HCT116 (cell line): Measurements from ENCODE around the gene OR10G3. TPM values are rescaled to one million over a fixed set of nuclear protein-coding genes. Genes with fewer than 3 reads are reported as not detected.
A peak's percentile ranks its signal among the peaks of the same experiment; 100 is the strongest.

Experiments used
- ATAC-seq: fragments of 200-7000 bp; cut with Tn5 transposase; 2 replicates; pipeline ENCODE4 v1.9.1; 2020; ENCODE audit warnings: mild to moderate bottlenecking, moderate library complexity
- BruUV-seq: library from RNA; stranded (reverse); fragments of 400-500 nt; replicated peaks from 2 replicates; lab custom pipeline; 2021; lab: Mats Ljungman, UMichigan
- CTCF ChIA-PET: fragments of 300-600 bp; sonication (Branson Sonifier 250); formaldehyde crosslinking; loops from one replicate; lab custom pipeline; 2021; ENCODE audit warnings: antibody characterized with exemption; lab: Charles Lee
- POLR2A ChIA-PET: fragments of 300-600, 350-600 bp; sonication (Branson Sonifier 250); formaldehyde crosslinking; loops from one replicate; lab custom pipeline; 2021; ENCODE audit warnings: antibody characterized with exemption; lab: Charles Lee
- RAD21 ChIA-PET, 2 experiments: fragments of 300-600 bp; sonication (Branson Sonifier 250); formaldehyde crosslinking; loops; one replicate each; lab custom pipeline; 2023; ENCODE audit warnings: low total read pairs in 2 of 2; ENCODE audit not compliant: uncharacterized antibody in 2 of 2, unreplicated experiment in 2 of 2, low non-redundant PET in 1 of 2; lab: Charles Lee
- DNase-seq: peaks from one replicate; pipeline ENCODE4 v3.0.0-alpha.2; 2010; ENCODE audit warnings: low read depth, low spot score
- H2AFZ ChIP-seq: fragments of 200-600 bp; shearing (Covaris generic), sonication (generic); 2 replicates; pipeline ENCODE4 v1.6.1; 2017; ENCODE audit warnings: low read depth, mixed run types, mixed read lengths, antibody characterized with exemption, low read length; ENCODE audit not compliant: poor library complexity, severe bottlenecking
- H3K27ac ChIP-seq: 2 replicates; pipeline ENCODE4 v1.5.1; 2012; ENCODE audit warnings: low read depth, low read length
- H3K27me3 ChIP-seq: fragments of 200-600 bp; sonication (generic); 2 replicates; pipeline ENCODE4 v1.6.1; 2016; ENCODE audit warnings: mixed run types, low read length, mixed read lengths; ENCODE audit not compliant: insufficient read depth
- H3K36me3 ChIP-seq, 2 experiments: fragments of 200-500 bp in 1 of 2; fragments of 200-600 bp in 1 of 2; sonication (Bioruptor generic) in 1 of 2; sonication (generic) in 1 of 2; 2 replicates each; pipeline versions ENCODE4 v1.5.1 to v1.6.1; 2014 to 2016; ENCODE audit warnings: low read length in 2 of 2, inconsistent platforms in 1 of 2, mixed read lengths in 1 of 2, mixed run types in 1 of 2; ENCODE audit not compliant: insufficient read depth in 2 of 2, control insufficient read depth in 1 of 2
- H3K4me1 ChIP-seq, 2 experiments: fragments of 200-600 bp in 1 of 2; sonication (generic) in 1 of 2; 2 replicates each; pipeline versions ENCODE4 v1.5.1 to v1.6.1; 2012 to 2017; ENCODE audit warnings: low read length in 2 of 2, inconsistent platforms in 1 of 2, mild to moderate bottlenecking in 1 of 2, mixed read lengths in 1 of 2, mixed run types in 1 of 2, moderate library complexity in 1 of 2; ENCODE audit not compliant: insufficient read depth in 2 of 2, control insufficient read depth in 1 of 2
- H3K4me2 ChIP-seq: fragments of 200-600 bp; sonication (generic); 2 replicates; pipeline ENCODE4 v1.6.1; 2017; ENCODE audit warnings: mixed run types, low read length, mixed read lengths
- H3K4me3 ChIP-seq, 2 experiments: fragments of 200-600 bp in 1 of 2; sonication (generic) in 1 of 2; replicated peaks in 1 of 2; 2 replicates each; pipeline ENCODE4 v1.5.1; 2011 to 2016; ENCODE audit warnings: low read length in 2 of 2, control low read depth in 1 of 2, low read depth in 1 of 2, mild to moderate bottlenecking in 1 of 2, mixed read lengths in 1 of 2, mixed run types in 1 of 2
- H3K79me2 ChIP-seq: fragments of 200-600 bp; sonication (generic); 2 replicates; pipeline ENCODE4 v1.6.1; 2017; ENCODE audit warnings: mild to moderate bottlenecking, mixed run types, low read length, moderate library complexity, mixed read lengths; ENCODE audit not compliant: insufficient read depth
- H3K9ac ChIP-seq: fragments of 200-600 bp; sonication (generic); 2 replicates; pipeline ENCODE4 v1.6.1; 2016; ENCODE audit warnings: low read length, mixed read lengths
- H3K9me2 ChIP-seq: fragments of 200-600 bp; sonication (generic), shearing (Covaris generic); 2 replicates; pipeline ENCODE4 v1.6.1; 2017; ENCODE audit warnings: mixed run types, mild to moderate bottlenecking, moderate library complexity; ENCODE audit not compliant: insufficient read depth
- H3K9me3 ChIP-seq, 2 experiments: fragments of 200-500 bp in 1 of 2; fragments of 200-600 bp in 1 of 2; sonication (Bioruptor generic) in 1 of 2; sonication (generic) in 1 of 2; 2 replicates each; pipeline ENCODE4 v1.6.1; 2014 to 2017; ENCODE audit warnings: low read length in 2 of 2, mixed read lengths in 2 of 2, inconsistent platforms in 1 of 2, low read depth in 1 of 2, mild to moderate bottlenecking in 1 of 2, mixed run types in 1 of 2, moderate library complexity in 1 of 2; ENCODE audit not compliant: control insufficient read depth in 1 of 2, insufficient read depth in 1 of 2
- H4K20me1 ChIP-seq: fragments of 200-600 bp; sonication (generic), shearing (Covaris generic); 2 replicates; pipeline ENCODE4 v1.6.1; 2017; ENCODE audit warnings: mixed run types, mild to moderate bottlenecking, moderate library complexity; ENCODE audit not compliant: insufficient read depth
- ATF3 ChIP-seq: IDR thresholded peaks from 2 replicates; pipeline ENCODE4 v1.6.1; 2012
- CEBPB ChIP-seq: IDR thresholded peaks from 2 replicates; pipeline ENCODE4 v1.6.1; 2012; ENCODE audit warnings: low read depth
- POLR2A ChIP-seq: IDR thresholded peaks from 2 replicates; pipeline ENCODE4 v1.7.0; 2011; ENCODE audit warnings: borderline replicate concordance; ENCODE audit not compliant: insufficient read depth, insufficient read length; ENCODE audit errors: extremely low read depth
- POLR2AphosphoS5 ChIP-seq: IDR thresholded peaks from 2 replicates; pipeline ENCODE4 v1.6.1; 2011; ENCODE audit warnings: mild to moderate bottlenecking, low read depth, low read length, moderate library complexity
- RAD21 ChIP-seq: IDR thresholded peaks from 2 replicates; pipeline ENCODE4 v1.6.1; 2012; ENCODE audit warnings: low read depth, mild to moderate bottlenecking
- SIN3A ChIP-seq: IDR thresholded peaks from 2 replicates; pipeline ENCODE4 v1.6.1; 2012; ENCODE audit warnings: low read depth
- SRF ChIP-seq: IDR thresholded peaks from 2 replicates; pipeline ENCODE4 v1.6.1; 2012; ENCODE audit warnings: low read depth
- YY1 ChIP-seq: IDR thresholded peaks from 2 replicates; pipeline ENCODE4 v1.6.1; 2011; ENCODE audit warnings: low read length, low read depth, moderate library complexity, mild to moderate bottlenecking; ENCODE audit not compliant: insufficient replicate concordance; ENCODE audit errors: extremely low read depth
- intact Hi-C: fragments of 100-400 bp; cut with micrococcal nuclease; formaldehyde crosslinking; loops from 2 replicates; pipeline ENCODE4 v1.10.0; 2022
- total RNA-seq: library from RNA; stranded (reverse); gene quantifications from one replicate; pipeline ENCODE4 v1.2.1, GENCODE V29; 2021; ENCODE audit not compliant: unreplicated experiment
- TF ChIP-seq, protein P1 (sequence below), 3 experiments: fragments of 200-600 bp in 1 of 3; sonication (generic) in 1 of 3; IDR thresholded peaks in 2 of 3; conservative IDR thresholded peaks in 1 of 3; 2 replicates each; pipeline ENCODE4 v1.5.1; 2012 to 2017; ENCODE audit warnings: low read depth in 2 of 3, low read length in 2 of 3, antibody characterized with exemption in 1 of 3, borderline replicate concordance in 1 of 3, control low read depth in 1 of 3, mild to moderate bottlenecking in 1 of 3, mixed read lengths in 1 of 3, mixed run types in 1 of 3, moderate library complexity in 1 of 3; ENCODE audit not compliant: insufficient read depth in 1 of 3
- TF ChIP-seq, protein P2 (sequence below): IDR thresholded peaks from 2 replicates; pipeline ENCODE4 v1.6.1; 2011; ENCODE audit warnings: mild to moderate bottlenecking, low read length, moderate library complexity; ENCODE audit not compliant: insufficient replicate concordance; ENCODE audit errors: extremely low read depth

Gene OR10G3
- total RNA-seq, 1 experiment from 2014 or later, result not detected

GRCh38 chr14:21558703-21559170 is 21.1 kb downstream of the OR10G3 start:
- no peak overlapping the region for H2AFZ ChIP-seq
- CTCF ChIA-PET, result interaction anchor here (0.7 to 3.8 kb wide), 2 partner anchors 60 to 707 kb away, joined by 4 to 36 read pairs; no protein-coding TSS in a partner anchor

GRCh38 chr14:21557084-21557901 is 22.6 kb downstream of the OR10G3 start:
- TF ChIP-seq, protein P1, sequence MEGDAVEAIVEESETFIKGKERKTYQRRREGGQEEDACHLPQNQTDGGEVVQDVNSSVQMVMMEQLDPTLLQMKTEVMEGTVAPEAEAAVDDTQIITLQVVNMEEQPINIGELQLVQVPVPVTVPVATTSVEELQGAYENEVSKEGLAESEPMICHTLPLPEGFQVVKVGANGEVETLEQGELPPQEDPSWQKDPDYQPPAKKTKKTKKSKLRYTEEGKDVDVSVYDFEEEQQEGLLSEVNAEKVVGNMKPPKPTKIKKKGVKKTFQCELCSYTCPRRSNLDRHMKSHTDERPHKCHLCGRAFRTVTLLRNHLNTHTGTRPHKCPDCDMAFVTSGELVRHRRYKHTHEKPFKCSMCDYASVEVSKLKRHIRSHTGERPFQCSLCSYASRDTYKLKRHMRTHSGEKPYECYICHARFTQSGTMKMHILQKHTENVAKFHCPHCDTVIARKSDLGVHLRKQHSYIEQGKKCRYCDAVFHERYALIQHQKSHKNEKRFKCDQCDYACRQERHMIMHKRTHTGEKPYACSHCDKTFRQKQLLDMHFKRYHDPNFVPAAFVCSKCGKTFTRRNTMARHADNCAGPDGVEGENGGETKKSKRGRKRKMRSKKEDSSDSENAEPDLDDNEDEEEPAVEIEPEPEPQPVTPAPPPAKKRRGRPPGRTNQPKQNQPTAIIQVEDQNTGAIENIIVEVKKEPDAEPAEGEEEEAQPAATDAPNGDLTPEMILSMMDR (IDR thresholded peaks at IDR 0.05 in 2 of 3, conservative IDR thresholded peaks at IDR 0.05 in 1 of 3; ENCODE audit: borderline replicate concordance in 1 of 3, insufficient read depth in 1 of 3, low read depth in 2 of 3, low read length in 2 of 3), result peak; percentile 56 to 90 (median 74); a peak in 5 of 6 replicates
- TF ChIP-seq POLR2AphosphoS5 (no peak), POLR2A (no peak), SIN3A (no peak), YY1 (no peak), CEBPB (no peak), ATF3 (no peak), RAD21 (peak; percentile 77)
- TF ChIP-seq, protein P2, sequence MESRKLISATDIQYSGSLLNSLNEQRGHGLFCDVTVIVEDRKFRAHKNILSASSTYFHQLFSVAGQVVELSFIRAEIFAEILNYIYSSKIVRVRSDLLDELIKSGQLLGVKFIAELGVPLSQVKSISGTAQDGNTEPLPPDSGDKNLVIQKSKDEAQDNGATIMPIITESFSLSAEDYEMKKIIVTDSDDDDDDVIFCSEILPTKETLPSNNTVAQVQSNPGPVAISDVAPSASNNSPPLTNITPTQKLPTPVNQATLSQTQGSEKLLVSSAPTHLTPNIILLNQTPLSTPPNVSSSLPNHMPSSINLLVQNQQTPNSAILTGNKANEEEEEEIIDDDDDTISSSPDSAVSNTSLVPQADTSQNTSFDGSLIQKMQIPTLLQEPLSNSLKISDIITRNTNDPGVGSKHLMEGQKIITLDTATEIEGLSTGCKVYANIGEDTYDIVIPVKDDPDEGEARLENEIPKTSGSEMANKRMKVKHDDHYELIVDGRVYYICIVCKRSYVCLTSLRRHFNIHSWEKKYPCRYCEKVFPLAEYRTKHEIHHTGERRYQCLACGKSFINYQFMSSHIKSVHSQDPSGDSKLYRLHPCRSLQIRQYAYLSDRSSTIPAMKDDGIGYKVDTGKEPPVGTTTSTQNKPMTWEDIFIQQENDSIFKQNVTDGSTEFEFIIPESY, result no peak
- RAD21 ChIA-PET, result no interaction called here

More at GRCh38 chr14:21558703-21559170, 21.1 kb downstream of the OR10G3 start:
- H3K4me3 ChIP-seq, result no peak overlapping the region
- RAD21 ChIA-PET, result interaction anchor here in 1 of 2 experiments (0.7 kb wide), 1 partner anchor 291 kb away, joined by 5 read pairs; no protein-coding TSS in a partner anchor
- no TSS peak for BruUV-seq
- no peaks in the 10 kb centered on the region for H3K79me2 ChIP-seq
- no peaks in the 10 kb centered on the region for H3K9me2 ChIP-seq
- DNase-seq, result no peak
- H3K9ac ChIP-seq, result no peak overlapping the region
- no peak overlapping the region for H3K27ac ChIP-seq
- intact Hi-C loops, result loop anchor here (10.0 kb wide), 1 partner anchor 544 kb away; no protein-coding TSS in a partner anchor
- H3K36me3 ChIP-seq, result no peaks in the 10 kb centered on the region
- no peaks in the 10 kb centered on the region for H3K27me3 ChIP-seq
- TF ChIP-seq SRF, result no peak
- POLR2A ChIA-PET, result no interaction called here
- no peak for ATAC-seq
- no peak overlapping the region for H3K4me2 ChIP-seq
- peaks cover 5 to 9% of the 10 kb centered on the region in 2 experiments; a peak in 3 of 4 replicates for H3K4me1 ChIP-seq
- H4K20me1 ChIP-seq, result no peaks in the 10 kb centered on the region
- no peaks in the 10 kb centered on the region for H3K9me3 ChIP-seq

More at GRCh38 chr14:21557084-21557901, 22.6 kb downstream of the OR10G3 start:
- Histone ChIP-seq H3K36me3 (no peaks in the 10 kb centered on the region), H3K4me3 (peak overlapping the region; percentile 10 to 47), H3K27me3 (no peaks in the 10 kb centered on the region), H3K9me3 (no peaks in the 10 kb centered on the region), H3K79me2 (no peaks in the 10 kb centered on the region), H3K9me2 (no peaks in the 10 kb centered on the region), H3K27ac (no peak overlapping the region), H2AFZ (peak overlapping the region; percentile 99), H3K9ac (no peak overlapping the region), H3K4me2 (peak overlapping the region; percentile 71), H4K20me1 (no peaks in the 10 kb centered on the region), H3K4me1 (peaks cover 5 to 9% of the 10 kb centered on the region in 2 experiments; a peak in 3 of 4 replicates)
- CTCF ChIA-PET, result interaction anchor here (0.6 to 3.8 kb wide), 6 partner anchors 11 to 543 kb away, joined by 3 to 36 read pairs (median 4); partner anchors contain the start of gene METTL3
- ATAC-seq (peak; percentile 87), DNase-seq (peak; percentile 83)
- intact Hi-C loops, result loop anchor here (1.0 to 10.0 kb wide), 2 partner anchors 59 to 542 kb away; no protein-coding TSS in a partner anchor
- POLR2A ChIA-PET, result interaction anchor here (1.0 kb wide), 1 partner anchor 59 kb away, joined by 3 read pairs; no protein-coding TSS in a partner anchor
- BruUV-seq, result no TSS peak
